ENCODE data around the gene C3.

DNA sequence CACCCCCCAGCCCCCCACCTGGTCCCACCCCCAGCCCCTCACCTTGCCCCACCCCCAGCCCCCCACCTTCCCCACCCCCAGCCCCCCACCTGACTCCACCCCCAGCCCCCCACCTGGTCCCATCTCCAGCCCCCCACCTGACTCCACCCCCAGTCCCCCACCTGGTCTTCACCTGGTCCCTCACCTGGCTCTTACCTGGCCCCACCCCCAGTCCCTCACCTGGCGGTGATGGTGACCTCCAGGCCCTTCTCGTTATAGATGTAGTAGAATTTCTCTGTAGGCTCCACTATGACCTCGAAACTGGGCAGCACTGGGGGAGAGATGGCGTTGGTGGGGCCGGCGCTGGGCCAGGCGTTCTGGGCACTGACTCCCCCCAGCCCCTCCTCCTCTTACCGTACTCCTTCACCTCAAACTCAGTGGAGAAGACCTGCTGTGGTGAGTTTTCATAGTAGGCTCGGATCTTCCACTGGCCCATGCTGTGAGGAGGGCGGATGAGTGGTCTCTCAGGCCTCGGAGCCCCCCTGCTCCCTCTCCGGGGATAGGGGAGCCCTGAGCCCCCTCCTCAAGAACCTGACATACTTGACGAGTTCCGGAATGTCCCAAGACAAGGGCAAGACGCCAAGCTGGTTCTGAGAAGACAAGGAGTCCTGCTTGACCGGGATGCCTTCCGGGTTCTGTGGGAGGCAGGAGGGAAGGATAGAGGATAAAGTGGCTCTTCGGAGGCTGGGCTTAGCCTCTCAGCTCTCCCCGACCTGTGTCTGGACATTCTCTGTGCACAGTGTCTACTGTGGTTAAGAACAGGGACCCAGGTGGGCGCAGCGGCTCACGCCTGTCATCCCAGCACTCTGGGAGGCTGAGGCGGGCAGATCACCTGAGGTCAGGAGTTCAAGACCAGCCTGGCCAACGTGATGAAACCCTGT lies 6.4 kb downstream of the C3 start:
- TF ChIP-seq, protein P1, sequence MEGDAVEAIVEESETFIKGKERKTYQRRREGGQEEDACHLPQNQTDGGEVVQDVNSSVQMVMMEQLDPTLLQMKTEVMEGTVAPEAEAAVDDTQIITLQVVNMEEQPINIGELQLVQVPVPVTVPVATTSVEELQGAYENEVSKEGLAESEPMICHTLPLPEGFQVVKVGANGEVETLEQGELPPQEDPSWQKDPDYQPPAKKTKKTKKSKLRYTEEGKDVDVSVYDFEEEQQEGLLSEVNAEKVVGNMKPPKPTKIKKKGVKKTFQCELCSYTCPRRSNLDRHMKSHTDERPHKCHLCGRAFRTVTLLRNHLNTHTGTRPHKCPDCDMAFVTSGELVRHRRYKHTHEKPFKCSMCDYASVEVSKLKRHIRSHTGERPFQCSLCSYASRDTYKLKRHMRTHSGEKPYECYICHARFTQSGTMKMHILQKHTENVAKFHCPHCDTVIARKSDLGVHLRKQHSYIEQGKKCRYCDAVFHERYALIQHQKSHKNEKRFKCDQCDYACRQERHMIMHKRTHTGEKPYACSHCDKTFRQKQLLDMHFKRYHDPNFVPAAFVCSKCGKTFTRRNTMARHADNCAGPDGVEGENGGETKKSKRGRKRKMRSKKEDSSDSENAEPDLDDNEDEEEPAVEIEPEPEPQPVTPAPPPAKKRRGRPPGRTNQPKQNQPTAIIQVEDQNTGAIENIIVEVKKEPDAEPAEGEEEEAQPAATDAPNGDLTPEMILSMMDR (IDR thresholded peaks at IDR 0.05 in 8 of 11, conservative IDR thresholded peaks at IDR 0.05 in 3 of 11) = no peak
- TF ChIP-seq POLR2AphosphoS5 (IDR thresholded peaks at IDR 0.05) = no peak
- no peak for TF ChIP-seq POLR2A (IDR thresholded peaks at IDR 0.05)

All from spleen (tissue), 7 donors.